Activated T-helper 1 cell treated with Interleukin-2 at 50 U/mL for 16 hours (primary cell): ENCODE data around the gene SLC44A3.
"Not testable (repeated sequence)": the region's sequence is repeated elsewhere in the genome, so short reads cannot be mapped to it uniquely, and the experiment has no call there.

ENCODE experiments used
- DNase-seq: peaks from one replicate; pipeline ENCODE4 v3.0.0-alpha.2; 2020; ENCODE audit warnings: low read depth

SLC44A3 gene

GRCh38 chr1:94935476-94935875, 115.3 kb downstream of the SLC44A3 start:
- no peak for DNase-seq

DNA sequence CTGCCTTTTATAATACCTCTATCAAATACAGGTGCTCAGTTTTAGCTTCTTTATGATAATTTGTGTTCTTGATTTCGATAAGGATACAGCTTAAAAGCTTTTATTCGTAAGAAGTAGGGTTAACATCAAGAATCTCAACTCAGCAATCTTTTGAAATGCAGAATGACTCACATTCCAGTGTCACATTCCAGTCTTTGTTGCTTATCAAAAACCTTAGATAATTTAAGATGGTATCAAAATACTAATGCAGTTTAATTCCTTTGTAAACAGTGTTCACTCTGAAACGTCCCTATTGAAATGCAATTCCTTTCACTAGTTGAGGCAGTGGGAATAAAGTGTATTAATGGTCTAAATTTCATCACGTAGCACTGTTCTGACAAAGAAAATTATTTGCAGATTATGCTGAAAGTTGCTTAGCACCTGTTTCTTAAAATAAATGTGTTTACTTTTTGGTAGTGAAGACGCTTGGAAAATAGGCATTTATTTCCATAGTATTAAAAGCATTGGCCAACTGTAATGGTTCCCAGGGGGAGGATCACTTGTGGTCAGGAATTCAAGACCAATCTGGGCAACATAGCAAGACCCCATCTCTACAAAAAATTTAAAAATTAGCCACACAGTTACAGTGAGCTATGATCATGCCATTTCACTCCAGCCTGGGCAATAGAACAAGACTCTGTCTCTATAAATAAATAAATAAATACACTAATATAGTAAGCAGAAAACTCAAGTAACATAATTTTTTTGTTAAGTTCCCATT, 116.9 kb downstream of the SLC44A3 start:
- DNase-seq = no peak

DNA sequence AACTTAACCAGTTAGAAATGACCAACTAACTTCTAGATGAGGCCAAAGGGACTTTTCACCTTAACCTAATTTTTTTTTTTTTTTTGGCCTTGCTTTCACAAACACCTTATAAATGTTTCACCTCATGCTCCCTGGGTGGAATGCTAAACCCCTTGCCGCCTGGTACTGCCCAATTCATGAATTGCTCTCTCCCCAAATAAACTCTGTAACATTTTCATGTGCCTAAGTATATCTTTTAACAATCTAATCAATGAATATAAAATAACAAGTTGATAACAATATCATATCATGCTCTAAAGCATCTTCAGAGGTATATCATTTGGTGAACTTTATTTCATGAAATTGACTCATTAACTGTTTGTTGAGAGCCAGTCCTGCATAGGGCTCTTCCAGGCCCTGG, 117.7 kb downstream of the SLC44A3 start:
- no peak for DNase-seq

DNA sequence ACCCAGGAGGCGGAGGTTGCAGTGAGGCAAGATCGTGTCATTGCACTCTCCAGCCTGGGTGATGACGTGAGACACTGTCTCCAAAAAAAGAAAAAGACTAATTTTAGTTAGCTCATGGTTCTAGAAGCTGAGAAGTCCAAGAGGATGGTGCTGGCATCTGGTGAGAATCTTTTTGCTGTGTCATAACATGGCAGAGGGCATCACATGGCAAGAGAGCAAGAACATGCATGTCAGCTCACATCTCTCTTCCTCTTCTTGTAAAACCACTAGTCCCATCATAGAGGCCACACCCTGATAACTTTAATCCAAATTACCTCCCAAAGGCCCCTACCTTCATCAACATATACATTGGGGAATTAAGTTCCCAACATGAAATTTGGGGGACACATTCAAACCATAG, 120.6 kb downstream of the SLC44A3 start:
- no peak for DNase-seq

- DNase-seq = not testable (repeated sequence)
These were observed 121.3 kb downstream of the SLC44A3 start for GRCh38 chr1:94941480-94941879.

- no peak for DNase-seq
These were observed 122.3 kb downstream of the SLC44A3 start for GRCh38 chr1:94942171-94943128.
